ENCODE data around the gene POP7. TPM values are rescaled to one million over a fixed set of nuclear protein-coding genes. Genes with fewer than 3 reads are reported as not detected.

Gene POP7
- total RNA-seq, 1 experiment from 2014 or later: 96.9 TPM

DNA sequence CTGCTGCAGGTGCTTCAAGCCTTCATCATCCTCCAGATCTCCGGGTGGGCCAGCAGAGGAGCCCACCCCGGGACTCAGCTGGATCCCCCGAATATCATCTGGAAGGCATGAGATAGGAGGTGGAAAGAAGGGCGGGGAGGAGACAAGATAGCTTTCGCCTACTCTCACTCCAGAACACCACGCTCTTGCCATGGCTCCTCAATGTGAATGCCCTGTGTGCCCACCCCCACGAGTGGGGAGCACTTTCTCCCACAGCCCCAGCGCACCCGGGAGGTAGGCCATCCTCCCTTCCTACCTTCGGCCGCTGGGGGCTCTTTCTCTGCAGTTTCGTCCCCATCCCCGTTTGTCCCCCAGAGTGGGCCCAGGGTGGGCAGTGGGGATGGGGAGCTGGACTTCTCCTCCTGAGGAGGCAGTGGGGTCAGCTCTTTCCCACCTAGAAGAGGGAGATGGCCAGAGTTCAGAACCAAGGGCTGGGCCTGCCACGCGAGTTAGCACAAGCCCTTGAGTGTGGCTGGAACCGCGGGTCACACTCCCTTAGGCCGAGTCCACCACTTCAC is 20.8 kb upstream of the POP7 start:
- no peaks in the 10 kb centered on the region for H3K23me2 ChIP-seq (ENCODE audit: insufficient read length, low read depth, low read length, poor library complexity, severe bottlenecking)
- H3K18ac ChIP-seq (ENCODE audit: insufficient read length, low read depth, low read length): no peak overlapping the region
- no peak overlapping the region for H4K5ac ChIP-seq (ENCODE audit: insufficient read length, low read depth, low read length)
- H2BK20ac ChIP-seq (ENCODE audit: low read depth, low read length, poor library complexity, severe bottlenecking): no peak overlapping the region
- H3K4me3 Mint-ChIP-seq: no peak overlapping the region
- no peak overlapping the region for H3K4me2 ChIP-seq (ENCODE audit: insufficient read depth, insufficient read length, low read length)
- peaks cover 30 to 85% (median 76%) of the 10 kb centered on the region in 3 experiments for H3K36me3 Mint-ChIP-seq (ENCODE audit: insufficient read depth in 1 of 3, low read depth in 3 of 3)
- no peak overlapping the region for H3K9ac ChIP-seq (ENCODE audit: extremely low read depth, insufficient read length, low read length)
- no peak overlapping the region for H3T11ph ChIP-seq (ENCODE audit: low read length)
- DNase-seq: no peak
- H3K27ac Mint-ChIP-seq: no peak overlapping the region; a peak in 1 of 7 replicates
- no peak overlapping the region for H2BK5ac ChIP-seq (ENCODE audit: insufficient read length, low read length)
- no peak overlapping the region for H2BK12ac ChIP-seq (ENCODE audit: insufficient read length, low read depth, low read length)
- H3K79me1 ChIP-seq (ENCODE audit: insufficient read depth, low read depth, low read length, poor library complexity, severe bottlenecking): no peaks in the 10 kb centered on the region
- TF ChIP-seq CTCF (conservative IDR thresholded peaks at IDR 0.05): no peak
- no peaks in the 10 kb centered on the region for H3K9me3 Mint-ChIP-seq
- H2AFZ ChIP-seq (ENCODE audit: low read length): no peak overlapping the region
- no CpG with 5 or more reads among the region's 18 CpGs for WGBS (ENCODE audit: extremely low coverage, insufficient read length, low lambda C conversion rate)
- H2BK120ac ChIP-seq (ENCODE audit: low read depth, low read length, poor library complexity, severe bottlenecking): no peak overlapping the region
- no peak overlapping the region for H2AK5ac ChIP-seq (ENCODE audit: insufficient read length, low read length)
- H3K9me3 ChIP-seq (ENCODE audit: control insufficient read depth, low read depth, low read length): no peaks in the 10 kb centered on the region
- H3K4me1 Mint-ChIP-seq: peaks cover 2 to 17% of the 10 kb centered on the region in 2 experiments
- H3K23ac ChIP-seq (ENCODE audit: insufficient read length, low read depth, low read length): no peak overlapping the region
- no peaks in the 10 kb centered on the region for H3K4me1 ChIP-seq (ENCODE audit: insufficient read depth, low read length)
- H4K91ac ChIP-seq (ENCODE audit: insufficient read length, low read depth, low read length): no peak overlapping the region
- H3K79me2 ChIP-seq (ENCODE audit: insufficient read depth, low read length): peaks cover 8% of the 10 kb centered on the region; the same call in 1 of the 2 replicates
- no peak overlapping the region for H3K14ac ChIP-seq (ENCODE audit: insufficient read depth, low read length)
- no peak overlapping the region for H3K56ac ChIP-seq (ENCODE audit: insufficient read length, low read depth, low read length)
- H3K4ac ChIP-seq (ENCODE audit: low read depth, low read length): no peak overlapping the region
- H4K8ac ChIP-seq (replicated peaks; ENCODE audit: insufficient read length, low read depth, low read length): no peak overlapping the region
- H3K27ac ChIP-seq (ENCODE audit: insufficient read length, low read depth, low read length): no peak overlapping the region
- no peaks in the 10 kb centered on the region for H3K27me3 ChIP-seq (ENCODE audit: insufficient read depth, low read length)
- no peaks in the 10 kb centered on the region for H4K20me1 ChIP-seq (ENCODE audit: control insufficient read depth, insufficient read depth, insufficient read length)
- H3K27me3 Mint-ChIP-seq (ENCODE audit: low read depth): no peaks in the 10 kb centered on the region
- H2BK15ac ChIP-seq (ENCODE audit: low read depth, low read length): no peak overlapping the region
